ENCODE results near the gene ASTN1.

DNA sequence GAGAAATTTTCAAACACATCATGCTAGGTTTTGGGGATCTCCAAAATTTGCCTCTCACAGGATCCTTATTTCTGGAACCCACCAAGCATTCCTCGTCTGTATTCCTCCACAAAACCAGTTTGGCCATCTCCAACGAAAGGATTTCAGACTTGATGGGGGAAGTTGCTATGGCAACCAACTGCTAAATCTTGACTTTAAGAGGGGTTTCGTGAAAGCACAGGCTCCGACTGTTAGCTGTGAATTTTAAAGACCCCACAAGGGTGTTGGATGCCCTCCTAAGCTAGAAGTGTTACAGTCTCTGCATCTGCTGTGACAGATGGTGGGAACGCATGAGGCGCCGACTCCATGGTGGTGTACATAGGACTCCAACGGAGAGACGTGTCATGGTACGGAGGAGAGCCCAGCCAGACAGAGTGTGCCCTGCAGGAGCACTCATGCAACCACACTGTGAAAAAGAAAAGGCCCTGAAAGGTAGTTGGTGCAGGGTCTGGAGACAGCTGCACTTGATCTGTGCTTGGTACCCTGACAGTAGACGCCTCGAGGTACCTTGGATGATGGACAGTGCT, 147.1 kb downstream of the ASTN1 start:
- TF ChIP-seq, protein P1, sequence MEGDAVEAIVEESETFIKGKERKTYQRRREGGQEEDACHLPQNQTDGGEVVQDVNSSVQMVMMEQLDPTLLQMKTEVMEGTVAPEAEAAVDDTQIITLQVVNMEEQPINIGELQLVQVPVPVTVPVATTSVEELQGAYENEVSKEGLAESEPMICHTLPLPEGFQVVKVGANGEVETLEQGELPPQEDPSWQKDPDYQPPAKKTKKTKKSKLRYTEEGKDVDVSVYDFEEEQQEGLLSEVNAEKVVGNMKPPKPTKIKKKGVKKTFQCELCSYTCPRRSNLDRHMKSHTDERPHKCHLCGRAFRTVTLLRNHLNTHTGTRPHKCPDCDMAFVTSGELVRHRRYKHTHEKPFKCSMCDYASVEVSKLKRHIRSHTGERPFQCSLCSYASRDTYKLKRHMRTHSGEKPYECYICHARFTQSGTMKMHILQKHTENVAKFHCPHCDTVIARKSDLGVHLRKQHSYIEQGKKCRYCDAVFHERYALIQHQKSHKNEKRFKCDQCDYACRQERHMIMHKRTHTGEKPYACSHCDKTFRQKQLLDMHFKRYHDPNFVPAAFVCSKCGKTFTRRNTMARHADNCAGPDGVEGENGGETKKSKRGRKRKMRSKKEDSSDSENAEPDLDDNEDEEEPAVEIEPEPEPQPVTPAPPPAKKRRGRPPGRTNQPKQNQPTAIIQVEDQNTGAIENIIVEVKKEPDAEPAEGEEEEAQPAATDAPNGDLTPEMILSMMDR (IDR thresholded peaks at IDR 0.05), result no peak
- no peak for TF ChIP-seq EP300 (IDR thresholded peaks at IDR 0.05)
